Aorta (tissue), 5 donors: ENCODE measurements around the gene ZNF362. TPM values are rescaled to one million over a fixed set of nuclear protein-coding genes. Genes with fewer than 3 reads are reported as not detected.

Experiments
- ATAC-seq: fragments of 200-7000 bp; cut with Tn5 transposase; one replicate; pipeline ENCODE4 v1.9.1; 2022; ENCODE audit warnings: moderate library complexity; ENCODE audit not compliant: low FRiP score
- DNase-seq, 2 donors: peaks; one replicate each; pipeline ENCODE4 v3.0.0-alpha.2; 2020
- H3K27ac ChIP-seq, 2 donors: one replicate each; pipeline ENCODE4 v1.5.1; 2013; ENCODE audit warnings: low read length in 2 of 2, mild to moderate bottlenecking in 2 of 2, moderate library complexity in 2 of 2, control low read depth in 1 of 2, inconsistent platforms in 1 of 2, low read depth in 1 of 2
- H3K27me3 ChIP-seq, 2 donors: one replicate each; pipeline ENCODE4 v1.6.1; 2013; ENCODE audit warnings: control low read depth in 1 of 2, low read length in 1 of 2, mild to moderate bottlenecking in 1 of 2, moderate library complexity in 1 of 2; ENCODE audit not compliant: insufficient read depth in 2 of 2, control insufficient read depth in 1 of 2
- H3K36me3 ChIP-seq, 2 donors: one replicate each; pipeline ENCODE4 v1.6.1; 2013; ENCODE audit warnings: control low read depth in 1 of 2, low read length in 1 of 2, mild to moderate bottlenecking in 1 of 2; ENCODE audit not compliant: insufficient read depth in 2 of 2, control insufficient read depth in 1 of 2
- H3K4me1 ChIP-seq, 2 donors: one replicate each; pipeline ENCODE4 v1.6.1; 2013; ENCODE audit warnings: low read length in 2 of 2, control low read depth in 1 of 2, mild to moderate bottlenecking in 1 of 2, moderate library complexity in 1 of 2; ENCODE audit not compliant: insufficient read depth in 2 of 2, control insufficient read depth in 1 of 2
- H3K4me3 ChIP-seq, 2 donors: one replicate each; pipeline ENCODE4 v1.5.1; 2013; ENCODE audit warnings: low read length in 2 of 2, control low read depth in 1 of 2, mild to moderate bottlenecking in 1 of 2
- H3K9me3 ChIP-seq: one replicate; pipeline ENCODE4 v1.6.1; 2013; ENCODE audit warnings: mild to moderate bottlenecking, low read length; ENCODE audit not compliant: control insufficient read depth
- WGBS, 2 donors: extraction: QIAGEN DNeasy Blood & Tissue Kit; methylation state at CpG; one replicate each; pipeline ENCODE4 v1.1.7; 2013; 5-methylcytosine and 5-hydroxymethylcytosine counted together
- intact Hi-C, 2 donors: fragments of 100-400 bp; cut with DNase I; formaldehyde crosslinking; loops; one replicate each; pipeline versions ENCODE4 v1.14.2 to v1.15.0; 2022
- long read RNA-seq, 2 donors: library from polyadenylated mRNA; unstranded; transcript quantifications; one replicate each; pipeline ENCODE4 v2.0.0, GENCODE V29; 2020 to 2021
- polyA plus RNA-seq, 2 donors: library from polyadenylated mRNA; stranded (reverse); fragments of 200-250 nt; gene quantifications; one replicate each; pipeline ENCODE4 v1.2.3, GENCODE V29; 2013
- total RNA-seq, 2 donors: library from RNA; stranded (reverse); fragmentation: NEBNext Ultra II Directional; extraction: Animal tissue kit (Norgen Biotek cat#: 25700); gene quantifications; one replicate each; pipeline ENCODE4 v1.2.1, GENCODE V29; 2021
- donor health status: healthy with polysubstance abuse.
- donor health status: Bipolar disorder and iron deficiency.
- donor health status: DM: no; HTN: no; CAD: no.
- donor health status: DM: no; HTN: no; CAD: no.
- donor health status: DM: yes; HTN: yes; CAD: no.

ZNF362 gene
- total RNA-seq (10 to 100 TPM; 36.2 to 44.0 TPM), polyA plus RNA-seq (10 to 100 TPM; 12.4 to 26.1 TPM)
- long read RNA-seq, donor 1, partial matches to known transcripts, result 73 of 77 reads
- long read RNA-seq, donor 1, other reads (novel, unspliced or antisense), result 2 of 77 reads
- long read RNA-seq, donor 2, partial matches to known transcripts, result 13 of 24 reads
- long read RNA-seq, donor 2, other reads (novel, unspliced or antisense), result 10 of 24 reads

- ATAC-seq (peak; percentile 65), DNase-seq (peak; percentile 79 to 89)
- Histone ChIP-seq H3K4me3 (peak within 1 kb of the TSS; percentile 92 to 99), H3K4me1 (peaks cover 0 to 2% of the 10 kb centered on the region in 2 donors), H3K27ac (peak within 1 kb of the TSS; percentile 98 to 99), H3K36me3 (no peaks in the 10 kb centered on the region), H3K27me3 (no peaks in the 10 kb centered on the region), H3K9me3 (no peaks in the 10 kb centered on the region)
- whole genome bisulfite sequencing, 2 donors, result 1% methylated on average over 44 to 88 of the region's 88 CpGs
- intact Hi-C loops, result loop anchor here (5.0 to 10.0 kb wide), 2 partner anchors 72 to 91 kb away; partner anchors contain the start of gene TRIM62 (in 1 of the 2)
Measured at GRCh38 chr1:33256471-33257206, at the start of gene ZNF362. TSS of gene ZNF362 (plus strand) at chr1:33256492. CDS start at chr1:33270575, 14,083 bp downstream.

DNA sequence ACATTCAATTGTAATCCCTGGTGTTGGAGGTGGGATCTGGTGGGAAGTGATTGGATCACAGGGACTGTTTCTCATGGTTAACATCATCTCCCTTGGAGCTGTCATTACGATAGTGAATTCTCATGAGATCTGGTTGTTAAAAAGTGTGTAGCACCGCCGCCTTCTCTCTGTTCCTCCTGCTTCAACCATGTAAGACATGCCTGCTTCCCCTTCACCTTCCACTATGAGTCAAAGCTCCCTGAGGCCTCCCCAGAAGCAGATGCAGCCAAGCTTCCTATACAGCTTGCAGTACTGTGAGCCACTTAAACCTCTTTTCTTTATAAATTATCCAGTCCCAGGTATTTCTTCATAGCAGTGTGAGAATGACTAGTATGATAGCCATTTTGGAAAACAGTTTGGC lies 44.3 kb upstream of the ZNF362 start:
- H3K4me1 ChIP-seq, result no peaks in the 10 kb centered on the region

GRCh38 chr1:33219886-33220661 lies 36.2 kb upstream of the ZNF362 start:
- H3K27me3 ChIP-seq, result no peaks in the 10 kb centered on the region
- H3K27ac ChIP-seq, result no peak overlapping the region
- no peak overlapping the region for H3K4me3 ChIP-seq
- H3K4me1 ChIP-seq, result no peaks in the 10 kb centered on the region
- ATAC-seq (no peak), DNase-seq (no peak)
- no peaks in the 10 kb centered on the region for H3K9me3 ChIP-seq
- H3K36me3 ChIP-seq, result no peaks in the 10 kb centered on the region
- WGBS, 2 donors, result 94% methylated on average over 7 of the region's 7 CpGs
- intact Hi-C loops, result loop anchor here (1.0 to 10.0 kb wide), 5 partner anchors 77 to 395 kb away; no protein-coding TSS in a partner anchor

More for the DNA sequence above, 44.3 kb upstream of the ZNF362 start:
- Histone ChIP-seq H3K36me3 (no peaks in the 10 kb centered on the region), H3K27ac (no peak overlapping the region), H3K27me3 (no peaks in the 10 kb centered on the region), H3K4me3 (no peak overlapping the region), H3K9me3 (no peaks in the 10 kb centered on the region)
- WGBS, 2 donors, result 96 to 98% methylated on average over 3 of the region's 3 CpGs
- DNase-seq (no peak), ATAC-seq (no peak)
- intact Hi-C loops, result no loop called here

- DNase-seq, result no peak
Measured at GRCh38 chr1:33220676-33221384, 35.5 kb upstream of the ZNF362 start.

GRCh38 chr1:33221385-33221758 lies 34.9 kb upstream of the ZNF362 start:
- no peak overlapping the region for H3K4me3 ChIP-seq
- H3K4me1 ChIP-seq, result no peaks in the 10 kb centered on the region
- no peak for DNase-seq
- ATAC-seq, result no peak
- WGBS, 2 donors, result 75 to 77% methylated on average over 2 of the region's 2 CpGs
- no peaks in the 10 kb centered on the region for H3K27me3 ChIP-seq
- intact Hi-C loops, result loop anchor here (5.0 to 10.0 kb wide), 3 partner anchors 76 to 393 kb away; no protein-coding TSS in a partner anchor
- H3K36me3 ChIP-seq, result no peaks in the 10 kb centered on the region
- H3K27ac ChIP-seq, result no peak overlapping the region
- H3K9me3 ChIP-seq, result no peaks in the 10 kb centered on the region

More at GRCh38 chr1:33220676-33221384, 35.5 kb upstream of the ZNF362 start:
- Histone ChIP-seq H3K4me1 (no peaks in the 10 kb centered on the region), H3K36me3 (no peaks in the 10 kb centered on the region), H3K27ac (no peak overlapping the region), H3K9me3 (no peaks in the 10 kb centered on the region), H3K4me3 (no peak overlapping the region), H3K27me3 (no peaks in the 10 kb centered on the region)
- intact Hi-C loops, result loop anchor here (5.0 to 10.0 kb wide), 3 partner anchors 76 to 394 kb away; no protein-coding TSS in a partner anchor
- no peak for ATAC-seq
- WGBS, 2 donors, result 52 to 61% methylated on average over 12 of the region's 12 CpGs

DNA sequence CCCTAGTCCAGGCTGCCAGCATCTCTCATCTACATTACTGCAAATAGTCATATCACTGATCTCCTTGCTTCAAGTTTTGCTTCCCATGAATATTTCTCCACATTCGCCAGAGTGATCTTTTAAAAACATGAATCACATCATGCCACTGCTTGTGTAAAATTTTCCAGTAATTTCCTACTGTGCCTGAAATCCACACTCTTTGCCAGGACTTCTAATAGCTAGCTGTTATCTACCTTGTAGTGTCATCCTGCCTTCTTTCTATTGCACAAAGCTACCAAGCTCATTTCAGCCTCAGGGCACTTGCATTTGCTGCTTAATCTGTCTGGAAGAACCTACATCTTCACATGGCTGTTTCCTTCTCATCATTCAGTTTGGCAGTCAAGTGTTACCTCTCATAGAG lies 33.9 kb upstream of the ZNF362 start:
- H3K36me3 ChIP-seq, result no peaks in the 10 kb centered on the region
- no peaks in the 10 kb centered on the region for H3K27me3 ChIP-seq
- DNase-seq (no peak), ATAC-seq (no peak)
- no peaks in the 10 kb centered on the region for H3K9me3 ChIP-seq
- H3K4me3 ChIP-seq, result no peak overlapping the region
- intact Hi-C loops, result loop anchor here (5.0 to 10.0 kb wide), 3 partner anchors 75 to 392 kb away; no protein-coding TSS in a partner anchor
- 46 to 48% methylated on average over 1 of the region's 1 CpG for WGBS, 2 donors
- no peaks in the 10 kb centered on the region for H3K4me1 ChIP-seq
- H3K27ac ChIP-seq, result no peak overlapping the region

DNA sequence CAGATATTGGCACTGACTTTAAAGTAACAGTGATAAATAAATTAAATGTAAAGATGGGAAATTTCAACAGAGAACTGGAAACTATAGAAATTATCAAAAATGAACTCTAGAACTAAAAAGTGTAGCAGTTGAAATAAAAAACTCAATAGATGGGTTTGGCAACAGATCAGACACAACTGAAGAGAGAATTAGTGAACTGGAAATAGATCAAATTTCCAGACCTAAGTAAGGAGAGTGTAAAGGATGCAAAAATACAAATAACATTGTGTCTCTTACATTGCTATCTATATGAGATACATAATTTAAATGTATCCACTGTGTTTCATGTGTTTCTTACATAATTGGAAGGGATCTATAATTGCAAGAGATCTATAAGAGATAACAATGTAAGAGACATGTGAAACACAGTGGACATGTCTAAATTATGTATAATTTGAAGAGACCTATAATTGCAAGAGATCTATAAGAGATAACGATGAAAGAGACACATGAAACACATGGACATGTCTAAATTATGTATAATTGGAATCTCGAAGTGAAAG lies 32.1 kb upstream of the ZNF362 start:
- Histone ChIP-seq H3K36me3 (no peaks in the 10 kb centered on the region), H3K9me3 (no peaks in the 10 kb centered on the region), H3K27ac (no peak overlapping the region), H3K4me1 (no peaks in the 10 kb centered on the region), H3K27me3 (no peaks in the 10 kb centered on the region), H3K4me3 (no peak overlapping the region)
- no peak for DNase-seq
- ATAC-seq, result no peak
- WGBS, 2 donors, result 83 to 88% methylated on average over 2 of the region's 2 CpGs
- intact Hi-C loops, result loop anchor here (5.0 to 10.0 kb wide), 3 partner anchors 73 to 391 kb away; no protein-coding TSS in a partner anchor

- Histone ChIP-seq H3K36me3 (no peaks in the 10 kb centered on the region), H3K9me3 (no peaks in the 10 kb centered on the region), H3K4me1 (no peaks in the 10 kb centered on the region), H3K27me3 (no peaks in the 10 kb centered on the region), H3K27ac (no peak overlapping the region), H3K4me3 (no peak overlapping the region)
- intact Hi-C loops, result loop anchor here in 1 of 2 donors (10.0 kb wide), 1 partner anchor 389 kb away; no protein-coding TSS in a partner anchor
- 83 to 84% methylated on average over 1 of the region's 1 CpG for WGBS, 2 donors
- DNase-seq (no peak), ATAC-seq (no peak)
Measured at GRCh38 chr1:33225586-33225985, 30.7 kb upstream of the ZNF362 start.
